SU-DHL-6 (cell line): Measurements from ENCODE around the gene TKTL2.

Experiments
- H2AFZ ChIP-seq: fragments of 200-600 bp; sonication (generic); 2 replicates; pipeline ENCODE4 v1.6.1; 2014; ENCODE audit warnings: low read depth, mild to moderate bottlenecking, moderate library complexity, mixed read lengths, antibody characterized with exemption, low read length; ENCODE audit not compliant: severe bottlenecking
- H3F3A ChIP-seq: fragments of 200-600 bp; shearing (Covaris generic); 2 replicates; pipeline ENCODE4 v1.6.0; 2016; ENCODE audit warnings: antibody characterized with exemption, mild to moderate bottlenecking; ENCODE audit not compliant: insufficient read depth
- H3K27ac ChIP-seq: fragments of 200-600 bp; sonication (generic); 2 replicates; pipeline ENCODE4 v1.5.1; 2016; ENCODE audit warnings: low read depth, mild to moderate bottlenecking, low read length, moderate library complexity, mixed read lengths
- H3K27me3 ChIP-seq: fragments of 200-600 bp; sonication (generic), shearing (Covaris generic); 2 replicates; pipeline ENCODE4 v1.6.0; 2014; ENCODE audit warnings: mild to moderate bottlenecking, low read length
- H3K36me3 ChIP-seq: fragments of 200-600 bp; sonication (generic); 2 replicates; pipeline ENCODE4 v1.6.1; 2014; ENCODE audit warnings: mild to moderate bottlenecking, low read length, mixed read lengths
- H3K4me2 ChIP-seq: fragments of 300-600, 200-600 bp; shearing (Covaris generic), sonication (generic); 2 replicates; pipeline ENCODE4 v1.6.0; 2014; ENCODE audit warnings: low read length, low read depth, mild to moderate bottlenecking; ENCODE audit not compliant: poor library complexity, severe bottlenecking
- H3K4me3 ChIP-seq: fragments of 200-600 bp; sonication (generic); 2 replicates; pipeline ENCODE4 v1.5.1; 2014; ENCODE audit warnings: antibody characterized with exemption, low read length, mild to moderate bottlenecking, mixed read lengths; ENCODE audit not compliant: insufficient read depth, poor library complexity, severe bottlenecking
- H3K79me2 ChIP-seq: fragments of 200-600 bp; sonication (generic); 2 replicates; pipeline ENCODE4 v1.6.1; 2014; ENCODE audit warnings: mild to moderate bottlenecking, low read length, moderate library complexity; ENCODE audit not compliant: insufficient read depth
- H3K9ac ChIP-seq: fragments of 200-600 bp; sonication (generic); 2 replicates; pipeline ENCODE4 v1.7.0; 2014; ENCODE audit warnings: mild to moderate bottlenecking, low read length
- H3K9me2 ChIP-seq: fragments of 200-600 bp; sonication (generic); replicated peaks from 2 replicates; pipeline ENCODE4 v1.6.1; 2014; ENCODE audit warnings: low read length; ENCODE audit not compliant: insufficient read depth
- H3K9me3 ChIP-seq: fragments of 200-600 bp; sonication (generic); 2 replicates; pipeline ENCODE4 v1.6.1; 2014; ENCODE audit warnings: low read length, mixed read lengths; ENCODE audit not compliant: insufficient read depth
- H4K20me1 ChIP-seq: fragments of 200-600 bp; sonication (generic); 2 replicates; pipeline ENCODE4 v1.6.1; 2014; ENCODE audit warnings: low read depth, mild to moderate bottlenecking, antibody characterized with exemption, low read length, moderate library complexity, mixed read lengths
- EZH2phosphoT487 ChIP-seq: fragments of 200-600 bp; sonication (generic), shearing (Covaris generic); conservative IDR thresholded peaks from 2 replicates; pipeline ENCODE4 v1.6.1; 2018; ENCODE audit warnings: mild to moderate bottlenecking, antibody characterized with exemption, low read length, moderate library complexity, mixed read lengths
- TF ChIP-seq, protein P1 (sequence below): fragments of 200-600 bp; sonication (generic); IDR thresholded peaks from one replicate; pipeline ENCODE4 v1.5.1; 2017; ENCODE audit warnings: antibody characterized with exemption, mild to moderate bottlenecking, low read length, moderate library complexity; ENCODE audit not compliant: insufficient read depth, poor library complexity, severe bottlenecking

Gene TKTL2

DNA sequence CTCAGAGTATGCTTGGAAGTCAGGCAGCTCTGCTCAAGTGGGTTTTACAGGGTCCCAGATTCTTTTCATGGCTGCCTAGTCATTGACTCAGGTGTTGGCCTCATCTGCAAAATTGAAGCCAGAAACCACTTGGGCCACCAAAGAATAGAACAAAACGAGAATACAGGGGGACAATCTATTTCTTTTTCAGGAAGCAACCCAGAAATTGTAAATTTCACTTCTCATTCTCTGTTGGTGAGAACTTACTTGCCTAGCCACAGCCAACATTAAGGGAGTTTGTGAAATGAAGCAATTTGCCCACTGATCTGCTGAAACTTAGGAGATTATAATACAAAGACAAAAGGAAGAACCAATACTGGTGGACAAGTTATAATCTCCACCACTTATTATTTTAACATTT is 8.6 kb upstream of the TKTL2 start:
- H3K27me3 ChIP-seq = no peaks in the 10 kb centered on the region
- no peak overlapping the region for H2AFZ ChIP-seq
- no peak overlapping the region for H3K27ac ChIP-seq
- no peak for TF ChIP-seq EZH2phosphoT487
- TF ChIP-seq, protein P1, sequence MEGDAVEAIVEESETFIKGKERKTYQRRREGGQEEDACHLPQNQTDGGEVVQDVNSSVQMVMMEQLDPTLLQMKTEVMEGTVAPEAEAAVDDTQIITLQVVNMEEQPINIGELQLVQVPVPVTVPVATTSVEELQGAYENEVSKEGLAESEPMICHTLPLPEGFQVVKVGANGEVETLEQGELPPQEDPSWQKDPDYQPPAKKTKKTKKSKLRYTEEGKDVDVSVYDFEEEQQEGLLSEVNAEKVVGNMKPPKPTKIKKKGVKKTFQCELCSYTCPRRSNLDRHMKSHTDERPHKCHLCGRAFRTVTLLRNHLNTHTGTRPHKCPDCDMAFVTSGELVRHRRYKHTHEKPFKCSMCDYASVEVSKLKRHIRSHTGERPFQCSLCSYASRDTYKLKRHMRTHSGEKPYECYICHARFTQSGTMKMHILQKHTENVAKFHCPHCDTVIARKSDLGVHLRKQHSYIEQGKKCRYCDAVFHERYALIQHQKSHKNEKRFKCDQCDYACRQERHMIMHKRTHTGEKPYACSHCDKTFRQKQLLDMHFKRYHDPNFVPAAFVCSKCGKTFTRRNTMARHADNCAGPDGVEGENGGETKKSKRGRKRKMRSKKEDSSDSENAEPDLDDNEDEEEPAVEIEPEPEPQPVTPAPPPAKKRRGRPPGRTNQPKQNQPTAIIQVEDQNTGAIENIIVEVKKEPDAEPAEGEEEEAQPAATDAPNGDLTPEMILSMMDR = no peak
- H3K9me3 ChIP-seq = no peaks in the 10 kb centered on the region
- no peaks in the 10 kb centered on the region for H3K79me2 ChIP-seq
- no peaks in the 10 kb centered on the region for H4K20me1 ChIP-seq
- no peaks in the 10 kb centered on the region for H3F3A ChIP-seq
- no peak overlapping the region for H3K4me3 ChIP-seq
- no peaks in the 10 kb centered on the region for H3K36me3 ChIP-seq
- H3K4me2 ChIP-seq = no peak overlapping the region
- H3K9me2 ChIP-seq = no peaks in the 10 kb centered on the region
- H3K9ac ChIP-seq = no peak overlapping the region

DNA sequence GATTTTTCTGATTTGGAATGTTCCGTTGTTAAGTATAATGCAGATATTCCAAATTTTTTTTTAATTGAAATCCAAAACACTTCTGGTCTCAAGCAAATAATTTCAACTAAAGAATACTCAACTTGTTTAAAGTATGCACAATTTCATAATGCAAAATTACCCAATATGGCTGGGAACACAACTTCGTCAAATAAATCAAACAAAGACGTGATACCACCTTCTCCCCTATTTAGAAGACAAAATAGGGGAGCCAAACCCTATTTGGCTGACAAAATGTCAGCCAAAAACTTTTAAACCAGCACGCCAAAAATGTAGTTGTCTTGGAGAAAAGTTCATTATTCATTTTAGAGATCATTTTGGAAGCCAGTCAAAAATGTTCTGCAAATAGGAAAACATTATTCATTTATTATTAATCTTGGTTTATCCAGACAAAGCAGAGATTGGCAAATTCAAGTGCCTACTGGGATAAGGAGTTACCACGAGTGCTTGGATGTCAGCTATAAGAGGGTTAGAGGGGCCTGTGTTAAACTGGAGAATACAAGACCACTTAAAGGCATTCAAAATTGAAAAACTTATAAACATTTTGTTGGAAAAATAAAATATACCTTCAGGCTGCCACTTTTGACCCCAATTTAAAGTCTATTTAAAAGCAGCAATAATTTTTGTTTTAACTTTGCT is 3.3 kb upstream of the TKTL2 start:
- no peaks in the 10 kb centered on the region for H3K36me3 ChIP-seq
- H3K27me3 ChIP-seq = peaks cover 4% of the 10 kb centered on the region; the same call in 1 of the 2 replicates
- H3K9me2 ChIP-seq = no peaks in the 10 kb centered on the region
- no peaks in the 10 kb centered on the region for H3K9me3 ChIP-seq
- TF ChIP-seq, protein P1 = no peak
- TF ChIP-seq EZH2phosphoT487 = no peak
- no peak overlapping the region for H3K4me3 ChIP-seq
- no peaks in the 10 kb centered on the region for H3K79me2 ChIP-seq
- no peak overlapping the region for H3K9ac ChIP-seq
- H3F3A ChIP-seq = no peaks in the 10 kb centered on the region
- H3K27ac ChIP-seq = no peak overlapping the region
- H4K20me1 ChIP-seq = no peaks in the 10 kb centered on the region
- no peak overlapping the region for H2AFZ ChIP-seq
- H3K4me2 ChIP-seq = no peak overlapping the region

DNA sequence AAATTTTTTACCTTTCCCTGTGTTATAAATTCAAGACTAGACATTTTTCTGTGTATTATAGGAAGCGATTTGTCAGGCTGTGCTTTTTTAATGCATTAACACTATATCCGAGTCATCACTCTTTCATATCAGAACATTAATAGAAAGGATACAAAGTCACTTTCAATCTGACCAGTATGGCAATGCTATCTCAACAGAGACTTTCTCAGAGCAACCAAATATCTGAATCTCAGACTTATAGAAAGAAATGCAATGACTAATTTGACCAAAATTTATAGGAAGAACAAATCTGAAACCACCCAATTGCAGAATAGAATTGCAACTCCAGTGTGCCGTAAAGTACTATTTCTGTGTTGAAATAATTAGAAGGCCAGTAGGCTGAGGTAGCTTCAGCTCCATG is 473 bp upstream of the TKTL2 start:
- H3K9ac ChIP-seq = no peak overlapping the region
- H3K4me2 ChIP-seq = no peak overlapping the region
- H3K9me2 ChIP-seq = no peaks in the 10 kb centered on the region
- H4K20me1 ChIP-seq = no peaks in the 10 kb centered on the region
- no peaks in the 10 kb centered on the region for H3K79me2 ChIP-seq
- H2AFZ ChIP-seq = no peak overlapping the region
- H3K27ac ChIP-seq = no peak overlapping the region
- peaks cover 4% of the 10 kb centered on the region; the same call in 1 of the 2 replicates for H3K27me3 ChIP-seq
- TF ChIP-seq, protein P1 = no peak
- no peak for TF ChIP-seq EZH2phosphoT487
- H3K36me3 ChIP-seq = no peaks in the 10 kb centered on the region
- no peaks in the 10 kb centered on the region for H3K9me3 ChIP-seq
- no peak overlapping the region for H3K4me3 ChIP-seq
- H3F3A ChIP-seq = no peaks in the 10 kb centered on the region
